Measurements from ENCODE around the gene ZNF862.
"Not testable (repeated sequence)": the region's sequence is repeated elsewhere in the genome, so short reads cannot be mapped to it uniquely, and the experiment has no call there.

The ZNF862 gene

DNA sequence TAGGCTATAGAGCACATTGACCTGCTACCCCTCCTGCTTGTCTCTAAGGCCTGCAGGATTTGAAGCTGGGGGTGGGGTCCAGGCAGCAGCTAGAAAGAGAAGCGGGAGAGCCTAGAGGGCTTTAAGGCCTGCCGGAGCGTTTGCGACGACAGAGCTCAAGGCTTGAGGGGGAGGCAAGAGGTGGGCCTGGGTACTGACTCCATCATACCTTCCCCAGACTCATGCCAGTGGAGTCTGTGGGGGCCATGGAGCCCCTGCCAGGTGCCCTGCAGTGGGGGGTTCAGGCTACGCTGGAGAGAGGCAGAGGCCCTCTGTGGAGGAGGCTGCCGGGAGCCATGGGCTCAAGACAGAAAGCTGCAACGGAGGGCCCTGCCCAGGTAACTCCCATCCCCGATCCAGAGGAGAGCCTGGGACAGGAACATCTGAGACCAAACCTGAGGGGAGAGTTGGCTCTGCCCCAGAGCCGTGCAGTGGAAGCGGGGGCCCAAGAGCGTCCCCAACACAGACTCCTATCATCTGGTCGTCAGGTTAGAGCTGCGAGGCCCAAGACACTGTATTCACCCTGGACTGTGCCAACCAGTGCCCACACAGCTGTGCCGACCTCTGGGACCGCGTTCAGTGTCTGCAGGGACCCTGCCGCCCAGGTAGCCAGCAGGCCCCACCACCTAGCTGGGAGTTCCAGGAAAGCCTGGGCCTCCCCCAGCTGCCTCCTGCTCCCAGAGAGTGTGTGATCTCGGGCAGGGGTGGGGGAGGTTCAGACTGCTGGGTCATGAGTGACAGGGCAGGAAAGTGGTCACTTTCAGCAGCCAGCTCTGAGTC lies 13.2 kb upstream of the ZNF862 start:
- DNase-seq (ENCODE audit: low read depth), result no peak

DNA sequence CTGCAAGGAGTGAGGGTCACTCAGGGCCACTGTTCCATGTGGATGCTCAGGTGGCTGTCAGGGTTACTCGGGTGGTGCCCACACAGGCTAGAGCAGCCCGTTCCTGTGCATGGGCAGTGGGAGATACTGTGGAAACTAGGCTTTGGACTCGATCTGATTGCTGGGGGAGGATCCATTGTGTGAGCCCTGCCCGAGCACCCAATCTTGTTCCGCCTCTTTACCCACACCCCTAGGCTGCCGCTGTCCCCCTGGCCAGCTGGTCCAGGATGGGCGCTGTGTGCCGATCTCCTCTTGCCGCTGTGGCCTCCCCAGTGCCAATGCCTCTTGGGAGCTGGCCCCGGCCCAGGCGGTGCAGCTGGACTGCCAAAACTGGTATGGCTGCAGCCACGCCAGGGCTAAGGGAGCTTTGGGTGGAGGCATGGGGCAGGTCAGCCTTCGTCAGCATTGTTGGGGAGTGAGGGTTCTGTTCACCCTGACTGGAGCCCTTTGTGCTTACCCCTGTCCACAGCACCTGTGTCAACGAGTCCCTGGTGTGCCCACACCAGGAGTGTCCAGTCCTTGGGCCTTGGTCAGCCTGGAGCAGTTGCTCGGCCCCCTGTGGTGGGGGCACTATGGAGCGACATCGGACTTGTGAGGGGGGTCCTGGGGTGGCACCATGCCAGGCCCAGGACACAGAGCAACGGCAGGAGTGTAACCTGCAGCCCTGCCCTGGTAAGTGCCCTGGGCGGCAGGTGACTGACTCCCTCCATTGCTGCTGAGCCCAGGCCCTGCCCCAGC lies 12.4 kb upstream of the ZNF862 start:
- no peak for DNase-seq (ENCODE audit: low read depth)

DNA sequence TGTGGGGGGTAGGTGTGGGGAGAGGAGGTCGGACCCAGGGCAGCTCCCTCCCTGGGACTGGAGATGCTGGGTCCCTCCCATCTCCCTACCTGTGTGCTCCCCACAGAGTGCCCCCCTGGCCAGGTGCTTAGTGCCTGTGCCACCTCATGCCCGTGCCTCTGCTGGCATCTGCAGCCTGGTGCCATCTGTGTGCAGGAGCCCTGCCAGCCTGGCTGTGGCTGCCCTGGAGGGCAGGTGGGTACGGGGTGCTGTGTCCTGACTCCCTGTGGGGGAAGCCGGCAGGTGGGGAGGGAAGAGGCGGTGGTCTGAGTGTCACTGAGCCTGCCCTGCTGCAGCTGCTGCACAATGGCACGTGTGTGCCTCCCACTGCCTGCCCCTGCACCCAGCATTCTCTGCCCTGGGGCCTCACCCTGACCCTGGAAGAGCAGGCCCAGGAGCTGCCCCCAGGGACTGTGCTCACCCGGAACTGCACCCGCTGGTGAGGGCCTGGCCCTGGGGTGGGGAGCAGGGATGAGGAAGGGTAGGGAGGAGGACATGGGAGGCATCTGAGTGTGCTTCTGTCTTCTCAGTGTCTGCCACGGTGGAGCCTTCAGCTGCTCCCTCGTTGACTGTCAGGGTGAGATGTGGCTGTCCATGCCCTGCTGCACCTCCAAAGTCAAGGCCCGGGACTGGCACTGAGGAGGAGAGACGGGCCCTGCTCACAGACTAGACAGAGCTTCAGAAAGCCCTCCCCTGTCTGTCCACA lies 11.7 kb upstream of the ZNF862 start:
- DNase-seq (ENCODE audit: low read depth), result no peak

DNA sequence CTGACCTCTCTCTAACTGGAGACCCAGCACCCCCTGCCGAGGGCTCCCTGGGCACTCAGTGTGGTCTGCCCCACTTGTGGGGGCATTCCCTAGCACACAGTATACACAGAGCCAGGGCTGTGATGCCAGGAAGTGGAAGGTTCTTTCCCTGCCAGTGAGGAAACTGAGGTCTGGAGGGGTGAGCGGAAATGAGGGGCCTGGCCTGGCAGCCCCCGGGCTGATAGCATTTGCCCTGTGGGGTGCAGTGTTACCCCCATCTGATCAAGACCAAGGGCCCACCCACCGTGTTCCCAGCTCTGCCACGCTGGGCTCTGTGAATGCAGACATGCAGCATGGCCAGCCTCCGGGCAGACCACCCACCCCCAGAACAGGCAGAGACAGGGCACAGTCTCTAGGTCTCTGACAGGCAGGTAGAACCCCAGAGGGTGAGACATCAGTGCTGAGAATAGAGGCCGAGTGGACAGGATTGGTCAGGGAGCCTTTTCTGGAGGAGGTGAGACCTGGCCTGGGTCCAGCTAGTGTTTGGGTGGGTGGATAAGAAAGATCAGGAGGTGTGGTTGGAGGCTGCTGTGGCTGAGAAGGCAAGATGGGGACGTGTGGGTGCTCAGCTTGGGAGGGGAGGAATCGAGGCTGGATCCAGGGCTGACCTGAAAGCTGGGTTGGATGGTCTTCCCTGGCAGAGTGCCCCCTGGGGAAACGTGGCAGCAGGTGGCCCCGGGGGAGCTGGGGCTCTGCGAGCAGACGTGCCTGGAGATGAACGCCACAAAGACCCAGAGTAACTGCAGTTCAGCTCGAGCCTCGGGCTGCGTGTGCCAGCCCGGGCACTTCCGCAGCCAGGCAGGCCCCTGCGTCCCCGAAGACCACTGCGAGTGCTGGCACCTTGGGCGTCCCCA lies 10.8 kb upstream of the ZNF862 start:
- no peak for DNase-seq (ENCODE audit: low read depth)

DNA sequence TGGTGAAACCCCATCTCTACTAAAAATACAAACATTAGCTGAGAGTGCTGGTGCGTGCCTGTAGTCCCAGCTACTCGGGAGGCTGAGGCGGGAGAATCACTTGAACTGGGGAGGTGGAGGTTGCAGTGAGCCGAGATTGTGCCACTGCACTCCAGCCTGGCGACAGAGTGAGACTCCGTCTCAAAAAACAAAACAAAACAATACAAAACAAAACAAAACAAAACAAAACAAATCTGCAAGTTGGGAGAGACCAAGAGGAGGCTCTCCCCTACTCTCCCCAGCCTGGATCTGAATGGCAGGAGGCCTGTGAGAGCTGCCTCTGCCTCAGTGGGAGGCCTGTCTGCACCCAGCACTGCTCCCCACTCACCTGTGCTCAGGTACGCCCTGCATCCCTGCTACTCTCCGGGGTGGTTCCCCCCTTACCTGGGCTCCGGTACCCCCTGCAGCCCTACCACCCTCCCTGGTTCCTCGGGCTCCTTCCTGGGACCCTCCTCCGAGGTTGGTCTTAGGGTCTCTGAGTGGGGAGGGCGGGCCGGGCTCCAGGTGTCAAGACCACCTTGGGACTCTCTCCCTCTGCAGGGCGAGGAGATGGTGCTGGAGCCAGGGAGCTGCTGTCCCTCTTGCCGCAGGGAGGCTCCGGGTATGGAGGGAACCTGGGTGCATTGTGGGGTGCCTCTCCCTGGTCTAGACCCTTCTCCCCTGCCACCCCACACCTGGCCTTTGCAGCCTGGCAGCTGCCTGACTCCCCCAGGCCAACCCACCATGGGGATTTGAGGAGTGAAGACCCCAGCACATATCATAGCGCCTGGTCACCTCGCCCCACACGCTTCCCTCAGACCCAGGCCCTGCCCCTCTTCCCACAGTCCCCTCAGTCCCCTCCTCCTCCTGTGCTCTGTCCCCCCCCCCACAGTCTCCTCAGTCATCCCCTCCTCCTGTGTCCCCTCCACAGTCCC lies 9.5 kb upstream of the ZNF862 start:
- no peak for DNase-seq (ENCODE audit: low read depth)

DNA sequence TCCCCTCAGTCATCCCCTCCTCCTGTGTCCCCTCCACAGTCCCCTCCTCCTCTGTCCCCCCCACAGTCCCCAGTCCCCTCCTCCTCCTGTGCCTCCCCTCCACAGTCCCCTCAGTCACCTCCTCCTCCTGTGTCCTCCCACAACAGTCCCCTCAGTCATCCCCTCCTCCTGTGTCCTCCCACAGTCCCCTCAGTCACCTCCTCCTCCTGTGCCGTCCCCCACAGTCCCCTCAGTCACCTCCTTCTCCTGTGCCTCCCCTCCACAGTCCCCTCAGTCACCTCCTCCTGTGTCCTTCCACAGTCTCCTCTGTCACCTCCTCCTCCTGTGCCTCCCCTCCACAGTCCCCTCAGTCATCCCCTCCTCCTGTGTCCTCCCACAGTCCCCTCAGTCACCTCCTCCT lies 7.6 kb upstream of the ZNF862 start:
- not testable (repeated sequence) for DNase-seq (ENCODE audit: low read depth)

DNA sequence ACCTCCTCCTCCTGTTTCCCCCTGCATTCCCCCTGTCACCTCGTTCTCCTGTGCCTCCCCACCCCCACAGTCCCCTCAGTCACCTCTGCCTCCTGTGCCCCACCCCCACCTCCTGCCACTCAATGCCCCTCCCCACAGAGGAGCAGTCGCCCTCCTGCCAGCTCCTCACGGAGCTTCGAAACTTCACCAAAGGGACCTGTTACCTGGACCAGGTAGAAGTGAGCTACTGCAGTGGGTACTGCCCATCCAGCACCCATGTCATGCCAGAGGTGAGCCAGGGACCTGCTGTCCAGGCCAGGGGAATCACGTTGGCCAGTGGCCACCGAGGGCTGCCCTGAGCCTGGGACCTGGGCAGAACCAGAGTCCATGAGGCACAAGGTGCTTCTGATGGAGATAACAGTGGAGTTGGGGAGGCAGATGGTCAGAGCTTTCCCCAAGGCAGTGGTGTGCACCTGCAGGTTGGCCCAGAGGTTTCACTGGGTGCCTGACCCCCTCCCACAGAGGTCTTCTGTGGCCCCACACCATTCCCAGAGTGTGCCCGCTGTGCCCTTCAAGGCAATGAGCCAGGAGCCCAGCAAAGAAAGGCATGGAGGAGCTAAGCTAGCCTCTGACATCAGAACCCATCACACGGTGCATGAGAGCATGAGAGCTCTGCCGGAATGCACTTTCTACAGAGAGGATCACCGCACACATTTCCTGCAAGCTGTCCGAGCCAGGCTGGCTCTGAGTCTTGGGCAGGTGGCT lies 7.0 kb upstream of the ZNF862 start:
- DNase-seq (ENCODE audit: low read depth), result no peak

DNA sequence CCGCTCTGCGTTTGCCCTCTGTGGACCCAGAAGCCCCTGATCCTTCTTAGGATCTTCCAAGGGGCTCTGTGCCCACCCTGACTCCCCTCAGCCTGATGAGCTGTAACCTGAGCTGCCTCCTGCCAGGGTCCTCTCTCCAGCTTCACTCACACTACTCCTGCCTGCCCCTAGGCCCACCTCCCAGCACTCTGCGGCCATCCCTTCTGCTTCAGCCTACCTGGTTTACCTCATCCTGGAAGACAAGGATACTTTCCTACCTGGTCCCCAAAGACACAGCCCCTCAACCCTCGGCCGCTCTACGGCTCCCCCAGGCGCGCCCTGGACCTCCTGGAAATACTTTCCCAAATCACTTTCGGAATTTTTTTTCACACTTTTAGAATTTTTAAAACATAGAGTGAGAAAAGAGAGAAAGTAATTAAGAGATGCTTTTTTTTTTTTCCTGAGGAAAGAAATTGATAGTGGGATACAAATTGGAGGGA lies 6.4 kb upstream of the ZNF862 start:
- no peak for DNase-seq (ENCODE audit: low read depth)

DNA sequence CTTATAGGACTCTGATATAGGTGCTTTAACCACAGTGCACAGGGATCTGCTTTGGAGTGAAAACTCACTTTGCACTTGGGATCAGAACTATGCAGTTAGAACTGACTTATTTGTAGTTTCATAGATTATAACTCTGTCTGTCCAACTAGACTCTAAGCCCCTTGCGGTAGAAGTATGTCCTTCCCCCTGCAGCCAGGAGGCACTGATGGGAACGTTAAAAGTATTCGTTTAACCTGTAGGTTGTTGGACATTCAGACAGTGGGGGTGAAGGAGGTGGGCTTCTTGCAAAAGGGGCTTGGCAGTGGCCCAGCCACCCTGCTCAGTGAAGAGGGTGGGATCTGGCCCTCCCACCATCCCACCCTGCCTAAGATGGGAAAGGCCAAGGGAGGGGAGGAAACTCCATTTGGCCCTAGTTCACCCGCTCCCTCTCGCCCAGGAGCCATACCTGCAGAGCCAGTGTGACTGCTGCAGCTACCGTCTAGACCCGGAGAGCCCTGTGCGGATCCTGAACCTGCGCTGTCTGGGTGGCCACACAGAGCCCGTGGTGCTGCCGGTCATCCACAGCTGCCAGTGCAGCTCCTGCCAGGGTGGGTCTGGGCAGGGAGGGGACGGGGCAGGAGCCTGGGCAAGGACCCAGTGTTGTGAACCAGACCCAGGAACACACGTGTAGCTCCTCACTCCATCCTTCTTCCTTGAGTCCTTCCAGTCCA lies 5.7 kb upstream of the ZNF862 start:
- DNase-seq (ENCODE audit: low read depth), result no peak

DNA sequence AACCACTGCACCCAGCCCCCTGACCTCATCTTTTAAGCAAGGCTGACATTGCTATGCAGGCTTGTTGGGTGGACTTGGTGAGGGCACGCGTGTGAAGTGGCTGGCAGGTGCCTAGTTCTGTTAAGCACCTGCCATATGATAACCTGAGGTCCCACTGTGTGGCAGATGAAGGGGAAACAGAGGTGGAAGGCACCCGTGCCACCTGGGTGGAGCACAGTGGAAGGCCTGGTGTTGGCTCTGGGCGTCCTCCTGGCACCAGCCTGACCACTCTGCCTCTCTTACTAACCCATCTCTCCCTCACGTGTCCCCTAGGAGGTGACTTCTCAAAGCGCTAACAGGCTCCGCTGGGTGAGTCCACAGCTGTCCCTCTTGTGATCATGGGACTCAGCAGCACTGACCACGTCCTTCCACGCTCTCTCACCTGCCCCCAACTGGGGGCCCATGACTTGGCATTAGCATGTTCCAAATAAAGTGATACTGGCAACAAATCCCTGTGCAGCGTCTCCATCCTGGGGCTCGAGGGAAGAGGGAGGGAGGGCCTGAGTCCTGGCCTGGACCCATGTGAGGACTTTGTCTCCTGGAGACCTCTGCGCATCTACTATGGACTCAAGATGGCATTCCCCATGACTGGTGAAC lies 4.6 kb upstream of the ZNF862 start:
- no peak for DNase-seq (ENCODE audit: low read depth)

DNA sequence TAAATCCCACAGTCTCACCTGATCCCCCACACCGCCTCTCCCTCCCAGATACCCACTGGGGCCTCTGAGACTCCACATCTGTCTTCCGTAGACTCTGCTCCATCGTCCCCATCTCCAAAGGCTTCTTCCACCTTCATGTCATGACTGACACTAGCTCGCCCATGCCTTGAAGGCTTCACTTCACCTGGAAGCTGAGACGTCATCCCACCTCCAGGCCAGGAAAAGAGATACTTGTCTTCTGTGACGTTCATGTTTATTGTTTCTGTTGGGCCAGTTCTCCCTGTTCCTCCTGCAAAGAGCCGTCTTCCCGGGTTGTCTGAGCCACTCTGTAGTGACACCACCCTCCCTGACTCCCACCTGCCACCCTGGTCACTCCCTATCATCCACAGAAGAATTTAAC lies 3.6 kb upstream of the ZNF862 start:
- no peak for DNase-seq (ENCODE audit: low read depth)

DNA sequence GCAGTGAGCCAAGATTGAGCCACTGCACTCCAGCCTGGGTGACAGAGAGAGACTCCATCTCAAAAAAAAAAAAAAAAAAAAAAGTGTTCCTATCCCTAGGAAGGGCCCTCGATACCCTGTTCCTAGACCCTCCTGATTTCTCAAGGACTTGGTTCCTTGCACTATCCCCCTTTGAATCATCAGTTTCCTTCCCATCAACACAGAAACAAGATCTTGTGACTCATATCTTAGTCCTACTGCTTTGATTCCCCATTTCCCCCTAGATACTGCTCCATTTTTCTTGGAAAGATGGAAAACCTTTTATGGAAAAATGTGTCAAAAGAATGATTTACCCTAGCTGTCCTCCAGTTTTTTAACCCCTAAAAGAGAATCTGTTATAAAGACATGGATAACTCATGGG lies 1.7 kb upstream of the ZNF862 start:
- no peak for DNase-seq (ENCODE audit: low read depth)

DNA sequence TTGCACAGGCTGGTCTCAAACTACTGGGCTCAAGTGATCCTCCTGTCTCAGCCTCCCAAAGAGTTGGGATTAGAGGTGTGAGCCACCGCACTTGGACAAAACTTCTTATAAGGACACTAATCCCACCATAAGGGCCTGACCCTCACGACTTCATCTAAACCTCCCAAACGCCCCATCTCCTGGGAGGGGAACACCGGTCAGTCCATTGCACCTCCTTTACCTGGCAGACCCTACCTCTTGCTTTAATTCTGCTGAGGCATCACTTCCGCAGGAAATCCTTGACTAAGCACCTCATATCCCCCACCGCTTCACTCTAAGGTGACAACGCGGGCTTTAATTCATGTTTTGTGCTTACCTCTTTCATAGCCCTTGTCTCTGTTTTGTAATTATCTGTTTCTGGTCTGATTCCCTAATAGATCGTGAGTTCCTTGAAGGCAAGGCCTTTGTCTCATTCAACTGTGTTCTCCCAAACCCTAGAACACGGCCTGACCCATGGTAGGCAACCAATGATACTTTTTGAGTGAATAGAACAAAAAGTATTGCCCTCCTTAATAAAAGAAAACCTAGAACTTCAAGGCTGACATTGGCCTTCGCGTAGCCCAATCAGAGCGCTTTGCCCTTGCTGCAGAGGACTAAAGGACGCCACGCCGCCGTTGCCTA lies 481 bp upstream of the ZNF862 start:
- no peak for DNase-seq (ENCODE audit: low read depth)

DNA sequence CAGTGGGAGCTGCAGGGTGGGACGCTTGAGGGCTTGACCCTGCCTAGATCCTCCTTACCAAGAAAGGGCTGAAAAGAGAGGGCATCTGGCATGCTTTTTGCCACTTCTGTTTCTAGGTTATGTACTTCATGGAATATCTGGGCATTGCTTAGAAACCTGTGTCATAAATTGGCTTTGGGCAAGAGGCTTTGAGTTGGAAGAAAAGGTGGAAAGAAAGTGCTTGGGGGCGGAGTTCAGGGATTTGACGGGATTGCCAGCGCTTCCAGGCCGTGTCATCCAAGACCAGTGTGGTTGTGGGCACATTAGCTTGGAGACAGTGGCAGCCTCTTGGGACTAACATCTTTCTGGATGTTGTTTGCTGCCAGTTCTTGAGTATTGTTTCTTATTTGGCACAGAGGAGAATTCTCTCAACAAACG lies 825 bp downstream of the ZNF862 start:
- DNase-seq (ENCODE audit: low read depth), result no peak

DNA sequence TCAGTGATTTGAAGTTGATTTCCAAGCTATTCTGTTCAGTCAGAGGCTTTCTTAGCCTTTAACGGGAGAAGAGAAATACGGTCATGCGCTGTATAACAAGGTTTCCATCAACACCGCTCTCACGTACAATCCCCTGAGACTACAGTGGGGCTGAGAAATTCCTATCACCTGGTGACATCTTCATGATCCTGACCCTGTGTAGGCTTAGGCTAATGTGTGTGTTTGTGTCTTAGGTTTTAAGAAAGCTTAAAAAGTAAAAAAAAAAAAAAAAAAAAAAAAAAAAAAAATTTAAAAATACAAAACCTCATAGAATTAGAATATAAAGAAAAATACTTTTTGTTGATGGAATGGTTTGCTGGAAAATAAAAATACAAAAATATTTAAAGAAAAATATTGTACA lies 1.8 kb downstream of the ZNF862 start:
- DNase-seq (ENCODE audit: low read depth), result no peak

DNA sequence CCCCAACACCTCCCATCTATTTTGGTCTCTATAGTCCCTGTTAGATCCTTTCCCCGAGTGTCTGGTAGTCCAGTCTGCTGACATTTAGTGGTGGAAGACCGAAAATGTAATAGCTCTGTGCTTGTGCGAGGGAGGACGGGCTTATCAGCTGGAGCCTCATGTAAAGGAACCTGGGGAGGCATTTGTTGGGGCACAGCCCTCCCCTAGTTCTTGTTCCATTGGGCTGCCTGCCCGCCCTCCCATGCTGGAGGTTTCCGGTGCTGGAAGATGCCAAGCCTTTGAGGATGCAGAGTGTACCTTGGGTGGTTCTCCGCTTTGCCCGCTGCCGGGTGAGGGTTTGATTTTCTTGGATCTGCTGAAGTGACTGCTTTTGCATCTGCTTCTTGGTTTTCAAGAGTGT lies 5.4 kb downstream of the ZNF862 start:
- no peak for DNase-seq (ENCODE audit: low read depth)

DNA sequence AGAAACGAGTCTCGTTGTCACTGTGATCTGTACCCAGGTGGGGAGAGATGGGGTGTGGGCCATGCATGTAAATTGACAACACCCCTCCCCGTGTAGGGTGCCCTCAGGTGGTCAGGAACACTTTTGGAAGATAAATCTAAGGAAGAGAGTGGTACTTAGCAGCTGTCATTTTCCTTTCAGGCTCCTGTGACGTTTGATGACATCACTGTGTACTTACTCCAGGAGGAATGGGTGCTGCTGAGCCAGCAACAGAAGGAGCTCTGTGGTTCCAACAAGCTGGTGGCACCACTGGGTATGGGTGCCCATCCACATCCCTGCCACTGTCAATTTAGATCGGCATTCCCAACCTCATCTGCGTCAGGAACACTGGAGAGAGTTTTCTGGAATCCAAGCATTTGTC lies 6.3 kb downstream of the ZNF862 start:
- no peak for DNase-seq (ENCODE audit: low read depth)
